ENCODE measurements around the gene KRT5. TPM values are rescaled to one million over a fixed set of nuclear protein-coding genes. Genes with fewer than 3 reads are reported as not detected.
"Not testable (repeated sequence)": the region's sequence is repeated elsewhere in the genome, so short reads cannot be mapped to it uniquely, and the experiment has no call there.

KRT5 gene
- total RNA-seq, 8 experiments from 2014 or later = 0.14 to 1.9 (median 0.38) TPM; not detected in 3

DNA sequence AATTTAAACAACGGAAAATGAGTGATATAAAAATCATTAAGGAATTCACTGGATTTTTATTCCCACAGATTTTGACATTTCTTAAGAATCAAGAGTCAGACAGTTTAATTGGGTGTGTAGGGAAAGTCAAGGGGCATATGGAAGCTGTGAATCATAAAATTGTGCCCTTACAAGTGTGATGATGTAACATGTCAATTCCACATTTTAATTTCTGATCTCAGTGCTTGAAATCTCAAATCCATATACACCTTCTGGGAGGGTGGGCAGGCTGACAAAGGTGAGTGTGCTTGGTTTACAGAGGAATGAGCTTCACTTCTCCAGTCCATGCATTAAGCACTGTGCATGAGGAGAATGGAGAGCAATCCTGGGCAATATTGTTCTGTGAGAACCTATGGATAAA lies 26.1 kb downstream of the KRT5 start:
- 14 to 100% (median 71%) methylated on average over 1 of the region's 1 CpG; no CpG with 5 or more reads in 1 of the 10 experiments for WGBS, 10 experiments
- no peak for ATAC-seq (replicated peaks in 6 of 8)
- in situ Hi-C loops (cut with MboI; ENCODE audit: low pct_unique_long_range_greater_than_20kb in 2 of 9, low sequenced_read_pairs in 9 of 9, unreplicated experiment in 9 of 9) = no loop called here
- Histone ChIP-seq H3K27ac (no peak overlapping the region), H3K4me3 (no peak overlapping the region), H3K4me1 (replicated peaks in 1 of 2) (no peaks in the 10 kb centered on the region)

DNA sequence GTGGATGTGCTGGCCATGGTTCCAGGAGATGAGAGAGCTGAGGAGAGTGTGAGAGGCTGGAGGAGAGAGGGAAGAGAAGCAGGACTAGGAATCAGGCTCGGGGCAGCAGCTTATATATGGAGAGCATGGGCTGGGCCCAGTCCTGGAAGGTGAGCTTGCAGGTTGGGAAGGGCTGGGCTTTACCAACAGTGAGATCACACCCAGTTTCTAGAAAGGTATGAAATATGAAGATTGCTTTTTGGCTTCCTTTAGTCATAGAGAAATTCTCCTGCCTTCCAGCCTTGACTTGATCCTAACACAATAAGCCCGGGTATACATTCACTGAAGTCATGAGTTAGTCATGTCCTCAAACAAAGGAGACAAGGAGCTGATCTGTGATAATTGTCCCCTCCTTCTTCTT lies 27.0 kb downstream of the KRT5 start, which contains the start of gene KRT6A:
Gene KRT6A, minus strand, starts transcription at position 86 of the 400 bp plus-strand sequence. Its CDS starts 69 bp downstream, at position 17.
- 40 to 100% (median 100%) methylated on average over 1 of the region's 2 CpGs; no CpG with 5 or more reads in 5 of the 10 experiments for WGBS, 10 experiments
- in situ Hi-C loops (cut with MboI; ENCODE audit: low pct_unique_long_range_greater_than_20kb in 2 of 9, low sequenced_read_pairs in 9 of 9, unreplicated experiment in 9 of 9) = no loop called here
- no peak for ATAC-seq (replicated peaks in 6 of 8)
- H3K4me3 ChIP-seq = no peak within 1 kb of the TSS
- H3K4me1 ChIP-seq (replicated peaks in 1 of 2) = no peaks in the 10 kb centered on the region
- H3K27ac ChIP-seq = no peak within 1 kb of the TSS

DNA sequence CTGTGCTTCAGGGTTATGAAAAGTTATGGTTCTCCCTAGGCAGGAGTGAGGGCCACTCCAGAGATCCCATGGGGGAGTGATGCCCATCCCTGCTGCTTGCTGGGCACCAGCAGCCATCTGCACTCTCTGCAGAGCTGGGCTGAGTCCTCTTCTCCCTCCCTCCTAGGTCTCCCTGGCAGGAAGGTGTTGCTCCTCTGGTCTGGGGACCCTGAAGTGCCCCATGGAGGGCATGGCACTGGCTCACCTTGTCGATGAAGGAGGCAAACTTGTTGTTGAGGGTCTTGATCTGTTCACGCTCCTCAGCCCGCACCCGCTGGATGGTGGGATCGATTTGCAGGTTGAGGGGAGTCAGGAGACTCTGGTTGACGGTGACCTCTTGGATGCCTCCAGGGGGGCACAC lies 27.8 kb downstream of the KRT5 start:
- in situ Hi-C loops (cut with MboI; ENCODE audit: low pct_unique_long_range_greater_than_20kb in 2 of 9, low sequenced_read_pairs in 9 of 9, unreplicated experiment in 9 of 9); H3K4me3 ChIP-seq; H3K4me1 ChIP-seq (replicated peaks in 1 of 2); ATAC-seq (replicated peaks in 6 of 8); H3K27ac ChIP-seq: not testable (repeated sequence)
- WGBS, 10 experiments = no CpG with 5 or more reads among the region's 6 CpGs

DNA sequence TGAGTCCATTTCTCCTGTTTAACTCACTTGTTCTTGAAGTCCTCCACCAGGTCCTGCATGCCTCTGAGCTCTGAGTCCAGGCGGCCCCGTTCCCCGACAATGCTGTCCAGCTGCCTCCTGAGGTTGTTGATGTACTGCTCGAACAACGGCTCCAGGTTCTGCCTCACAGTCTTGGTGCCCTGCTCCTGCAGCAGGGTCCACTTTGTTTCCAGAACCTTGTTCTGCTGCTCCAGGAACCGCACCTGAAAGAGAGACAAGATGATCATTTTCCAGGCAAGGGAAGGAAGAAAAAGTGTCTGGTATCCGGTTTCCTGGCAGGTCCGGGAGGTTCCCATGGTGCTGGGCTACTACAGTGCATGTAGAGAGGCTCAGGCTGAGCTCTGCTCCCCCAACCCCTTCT lies 28.7 kb downstream of the KRT5 start:
- WGBS, 10 experiments = 40 to 95% (median 73%) methylated on average over 1 to 6 of the region's 8 CpGs; no CpG with 5 or more reads in 4 of the 10 experiments
- ATAC-seq (replicated peaks in 6 of 8); H3K27ac ChIP-seq; H3K4me1 ChIP-seq (replicated peaks in 1 of 2); in situ Hi-C loops (cut with MboI; ENCODE audit: low pct_unique_long_range_greater_than_20kb in 2 of 9, low sequenced_read_pairs in 9 of 9, unreplicated experiment in 9 of 9); H3K4me3 ChIP-seq: not testable (repeated sequence)

DNA sequence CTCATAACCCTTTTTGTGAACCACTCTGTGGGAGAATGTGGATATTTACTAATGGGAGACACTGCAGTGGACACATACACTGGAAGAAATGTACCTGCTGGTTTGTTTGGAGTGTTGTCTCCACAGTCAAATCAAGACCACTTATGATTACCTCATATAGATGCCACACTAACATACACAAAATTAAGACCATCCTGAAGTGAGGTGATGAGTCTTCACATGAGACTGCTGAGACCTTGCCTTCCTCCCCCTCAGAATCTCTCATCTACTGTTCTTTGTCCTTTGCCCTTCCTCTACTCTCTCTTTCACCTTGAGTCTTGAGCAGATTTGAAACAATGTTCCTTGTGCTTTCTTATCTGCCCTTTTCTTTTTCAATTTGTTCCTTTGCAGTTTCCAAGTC lies 31.5 kb downstream of the KRT5 start:
- in situ Hi-C loops (cut with MboI; ENCODE audit: low pct_unique_long_range_greater_than_20kb in 2 of 9, low sequenced_read_pairs in 9 of 9, unreplicated experiment in 9 of 9) = no loop called here
- H3K27ac ChIP-seq = no peak overlapping the region
- H3K4me1 ChIP-seq (replicated peaks in 1 of 2) = no peaks in the 10 kb centered on the region
- no peak overlapping the region for H3K4me3 ChIP-seq
- no peak for ATAC-seq (replicated peaks in 6 of 8)

DNA sequence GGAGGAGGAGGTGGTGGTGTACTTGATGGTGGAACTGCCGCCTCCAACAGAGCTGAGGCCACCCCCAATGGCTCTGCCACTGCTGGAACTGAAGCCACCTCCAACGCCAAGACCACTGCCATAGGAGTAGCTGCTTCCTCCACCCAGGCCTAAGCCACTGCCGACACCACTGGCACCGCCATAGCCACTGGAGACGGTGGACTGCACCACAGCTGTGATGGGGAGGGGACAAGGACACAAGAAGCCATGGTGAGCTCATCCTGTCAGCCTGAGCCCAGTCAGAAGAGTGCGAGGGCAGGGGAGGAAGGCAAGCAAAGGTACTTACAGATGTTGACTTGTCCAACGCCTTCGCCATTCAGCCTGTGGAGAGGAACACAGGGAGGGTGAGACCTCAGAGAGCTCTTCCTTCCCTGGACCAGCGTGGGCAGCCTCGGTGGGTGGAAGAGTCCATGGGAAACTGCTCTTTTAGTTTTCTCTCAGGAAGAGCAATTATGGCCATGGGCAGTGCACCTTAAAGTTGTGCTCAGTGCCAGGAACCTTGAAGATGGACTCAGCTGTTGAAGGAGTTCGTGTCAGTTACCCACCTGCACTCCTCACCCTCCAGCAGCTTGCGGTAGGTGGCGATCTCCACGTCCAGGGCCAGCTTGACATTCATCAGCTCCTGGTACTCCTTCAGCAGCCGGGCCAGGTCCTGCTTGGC lies 32.3 kb downstream of the KRT5 start:
- in situ Hi-C loops (cut with MboI; ENCODE audit: low pct_unique_long_range_greater_than_20kb in 2 of 9, low sequenced_read_pairs in 9 of 9, unreplicated experiment in 9 of 9); H3K27ac ChIP-seq; H3K4me3 ChIP-seq; ATAC-seq (replicated peaks in 6 of 8); H3K4me1 ChIP-seq (replicated peaks in 1 of 2): not testable (repeated sequence)
- 60 to 100% (median 87%) methylated on average over 1 to 3 of the region's 15 CpGs; no CpG with 5 or more reads in 6 of the 10 experiments for WGBS, 10 experiments

DNA sequence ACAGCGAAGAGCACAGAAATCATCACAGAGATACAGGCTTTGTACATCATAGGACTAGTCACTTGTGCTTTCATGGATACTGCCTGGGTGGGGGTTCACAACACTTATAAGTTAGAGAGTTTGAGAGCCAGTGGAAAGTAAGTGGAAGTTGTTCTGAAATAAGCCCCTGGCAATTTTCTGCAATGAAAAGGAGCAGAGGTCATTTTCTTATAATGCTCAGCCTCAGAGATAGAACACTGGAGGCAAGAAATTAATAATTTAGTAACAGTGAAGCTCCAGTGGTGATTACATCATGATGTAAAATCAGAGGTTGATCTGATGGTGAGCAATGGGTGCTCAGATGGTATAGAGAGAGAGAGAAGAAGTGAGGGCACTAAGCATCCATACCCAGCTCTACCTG lies 33.0 kb downstream of the KRT5 start:
- Histone ChIP-seq H3K27ac (no peak overlapping the region), H3K4me3 (no peak overlapping the region), H3K4me1 (replicated peaks in 1 of 2) (no peaks in the 10 kb centered on the region)
- no peak for ATAC-seq (replicated peaks in 6 of 8)
- in situ Hi-C loops (cut with MboI; ENCODE audit: low pct_unique_long_range_greater_than_20kb in 2 of 9, low sequenced_read_pairs in 9 of 9, unreplicated experiment in 9 of 9) = no loop called here
- WGBS, 10 experiments = 30 to 100% (median 60%) methylated on average over 1 of the region's 1 CpG; no CpG with 5 or more reads in 1 of the 10 experiments

DNA sequence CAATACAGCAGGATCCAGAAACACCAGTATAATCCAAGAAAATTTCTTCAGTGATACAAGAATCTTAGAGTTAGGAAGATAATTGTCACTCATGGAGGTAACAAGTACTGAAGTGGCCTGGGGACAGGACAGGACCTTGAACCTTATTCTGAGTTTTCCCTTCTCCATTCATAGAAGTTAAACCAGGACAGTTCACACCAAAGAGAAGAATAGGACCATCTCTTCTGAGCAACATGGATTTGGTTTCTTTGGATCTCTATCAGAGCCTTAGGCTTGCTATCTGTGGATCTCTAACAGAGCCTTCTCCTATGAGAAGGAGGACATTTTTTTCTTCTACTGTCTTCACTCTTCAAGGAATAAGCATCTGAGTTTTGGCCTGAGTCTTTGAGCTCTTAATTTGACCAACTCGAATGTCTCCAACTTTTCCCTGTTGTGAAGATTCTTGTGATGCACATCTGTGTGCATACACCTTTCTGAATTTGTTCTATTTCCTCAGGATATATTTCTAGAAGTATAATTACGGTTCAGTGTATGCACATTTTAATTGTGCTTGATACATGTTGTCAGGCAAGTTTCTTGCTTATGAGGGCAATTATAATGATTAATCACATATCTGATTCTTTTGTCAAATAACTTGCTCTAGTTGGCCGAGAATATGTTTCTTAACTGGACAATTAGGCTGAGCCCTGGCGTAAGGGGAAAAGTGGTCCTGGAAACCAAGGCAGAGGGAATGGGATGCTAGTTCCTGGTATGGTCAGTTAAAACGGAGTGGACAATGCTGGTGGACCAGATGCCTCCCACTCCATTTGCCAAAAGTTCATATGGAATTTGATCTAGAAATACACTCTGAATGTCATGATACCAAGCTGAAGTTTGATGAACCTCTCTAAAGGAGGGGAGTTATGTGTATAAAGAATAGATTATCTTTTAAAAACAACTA lies 33.8 kb downstream of the KRT5 start:
- Histone ChIP-seq H3K27ac (no peak overlapping the region), H3K4me3 (no peak overlapping the region), H3K4me1 (replicated peaks in 1 of 2) (no peaks in the 10 kb centered on the region)
- 0 to 96% (median 58%) methylated on average over 2 to 5 of the region's 5 CpGs; no CpG with 5 or more reads in 2 of the 10 experiments for WGBS, 10 experiments
- no peak for ATAC-seq (replicated peaks in 6 of 8)
- in situ Hi-C loops (cut with MboI; ENCODE audit: low pct_unique_long_range_greater_than_20kb in 2 of 9, low sequenced_read_pairs in 9 of 9, unreplicated experiment in 9 of 9) = no loop called here

DNA sequence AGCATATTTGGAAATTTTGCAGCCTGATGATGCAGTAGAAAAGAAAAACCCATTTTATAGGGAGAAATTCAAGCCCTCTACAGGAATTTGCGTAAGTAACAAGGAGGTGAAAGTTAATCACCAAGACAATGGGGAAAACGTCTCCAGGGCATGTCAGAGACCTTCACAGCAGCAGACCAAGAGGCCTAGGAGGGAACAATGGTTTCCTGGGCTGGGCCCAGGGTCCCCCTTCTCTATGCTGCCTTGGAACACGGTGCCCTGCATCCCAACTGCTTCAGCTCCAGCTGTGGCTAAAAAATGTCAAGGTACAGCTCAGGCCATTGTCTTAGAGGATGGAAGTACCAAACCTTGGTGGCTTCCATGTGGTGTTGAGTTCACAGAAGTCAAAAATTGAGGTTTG lies 40.1 kb downstream of the KRT5 start:
- H3K4me1 ChIP-seq (replicated peaks in 1 of 2) = no peaks in the 10 kb centered on the region
- in situ Hi-C loops (cut with MboI; ENCODE audit: low pct_unique_long_range_greater_than_20kb in 2 of 9, low sequenced_read_pairs in 9 of 9, unreplicated experiment in 9 of 9) = no loop called here
- ATAC-seq (replicated peaks in 6 of 8) = no peak
- 0 to 34% (median 29%) methylated on average over 1 to 3 of the region's 3 CpGs; no CpG with 5 or more reads in 5 of the 10 experiments for WGBS, 10 experiments
- H3K27ac ChIP-seq = no peak overlapping the region
- no peak overlapping the region for H3K4me3 ChIP-seq

DNA sequence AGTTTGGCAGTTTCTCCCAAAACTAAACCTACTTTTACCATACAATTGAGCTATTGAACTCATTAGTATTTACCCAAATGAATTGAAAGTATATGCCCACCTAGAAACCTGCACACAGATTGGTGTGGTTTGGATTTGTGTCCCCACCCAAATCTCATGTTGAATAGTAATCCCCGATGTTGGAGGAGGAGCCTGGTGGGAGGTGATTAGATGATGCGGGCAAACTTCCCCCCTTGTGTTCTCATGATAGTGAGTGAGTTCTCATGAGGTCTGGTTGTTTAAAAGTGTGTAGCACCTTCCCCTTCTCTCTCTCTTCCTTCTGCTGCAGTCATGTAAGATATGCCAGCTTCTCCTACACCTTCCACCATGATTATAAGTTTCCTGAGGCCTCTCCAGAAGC lies 42.5 kb downstream of the KRT5 start:
- H3K27ac ChIP-seq = no peak overlapping the region
- no peak for ATAC-seq (replicated peaks in 6 of 8)
- H3K4me1 ChIP-seq (replicated peaks in 1 of 2) = no peaks in the 10 kb centered on the region
- WGBS, 10 experiments = 40 to 100% (median 73%) methylated on average over 1 to 2 of the region's 2 CpGs; no CpG with 5 or more reads in 4 of the 10 experiments
- in situ Hi-C loops (cut with MboI; ENCODE audit: low pct_unique_long_range_greater_than_20kb in 2 of 9, low sequenced_read_pairs in 9 of 9, unreplicated experiment in 9 of 9) = no loop called here
- H3K4me3 ChIP-seq = no peak overlapping the region

DNA sequence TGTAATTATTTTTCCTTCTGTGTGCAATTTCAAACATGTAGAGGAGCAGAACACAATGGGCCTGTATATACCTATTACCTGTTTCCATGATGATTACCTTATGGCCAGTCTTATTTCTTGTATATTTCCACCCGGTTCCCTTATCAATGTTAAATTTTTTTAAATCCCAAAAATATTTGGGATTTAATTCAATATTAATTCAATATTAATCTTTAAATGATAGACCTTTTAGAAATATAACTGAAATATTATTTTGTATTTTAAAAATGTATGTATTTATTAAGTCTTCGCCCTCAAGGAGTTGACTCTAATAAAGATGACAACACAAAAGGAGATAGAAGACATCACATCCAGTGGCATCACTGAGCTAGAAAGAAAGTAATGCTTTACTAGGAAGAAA lies 46.0 kb downstream of the KRT5 start:
- Histone ChIP-seq H3K27ac (no peak overlapping the region), H3K4me3 (no peak overlapping the region), H3K4me1 (replicated peaks in 1 of 2) (no peaks in the 10 kb centered on the region)
- in situ Hi-C loops (cut with MboI; ENCODE audit: low pct_unique_long_range_greater_than_20kb in 2 of 9, low sequenced_read_pairs in 9 of 9, unreplicated experiment in 9 of 9) = no loop called here
- WGBS, 10 experiments = 23 to 90% (median 63%) methylated on average over 1 to 2 of the region's 2 CpGs
- no peak for ATAC-seq (replicated peaks in 6 of 8)

DNA sequence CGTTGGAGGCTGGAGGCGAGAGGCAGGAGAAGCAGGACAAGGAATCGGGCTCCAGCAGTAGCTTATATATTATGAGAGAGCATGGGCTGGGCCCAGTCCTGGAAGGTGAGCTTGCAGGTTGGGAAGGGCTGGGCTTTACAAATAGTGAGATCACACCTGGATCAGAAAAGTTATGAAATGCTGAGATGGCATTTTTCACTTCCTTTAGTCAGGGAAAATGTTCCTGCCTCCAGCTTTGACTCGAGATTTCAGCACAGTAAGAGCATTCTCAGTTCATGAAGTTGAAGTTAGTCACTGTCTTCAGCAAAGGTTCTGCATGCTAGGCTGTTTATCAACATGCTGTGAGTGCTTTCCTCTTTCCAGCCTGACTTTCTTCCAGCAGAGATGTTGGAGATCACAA lies 46.4 kb downstream of the KRT5 start, which contains the start of gene KRT6C:
Gene KRT6C, minus strand, starts transcription at position 38 of the 400 bp plus-strand sequence. CDS start 68 bp downstream, outside the sequence.
- no peak within 1 kb of the TSS for H3K4me3 ChIP-seq
- H3K4me1 ChIP-seq (replicated peaks in 1 of 2) = no peaks in the 10 kb centered on the region
- ATAC-seq (replicated peaks in 6 of 8) = no peak
- H3K27ac ChIP-seq = no peak within 1 kb of the TSS
- in situ Hi-C loops (cut with MboI; ENCODE audit: low pct_unique_long_range_greater_than_20kb in 2 of 9, low sequenced_read_pairs in 9 of 9, unreplicated experiment in 9 of 9) = no loop called here
- 14 to 84% (median 40%) methylated on average over 1 to 4 of the region's 4 CpGs; no CpG with 5 or more reads in 5 of the 10 experiments for WGBS, 10 experiments

DNA sequence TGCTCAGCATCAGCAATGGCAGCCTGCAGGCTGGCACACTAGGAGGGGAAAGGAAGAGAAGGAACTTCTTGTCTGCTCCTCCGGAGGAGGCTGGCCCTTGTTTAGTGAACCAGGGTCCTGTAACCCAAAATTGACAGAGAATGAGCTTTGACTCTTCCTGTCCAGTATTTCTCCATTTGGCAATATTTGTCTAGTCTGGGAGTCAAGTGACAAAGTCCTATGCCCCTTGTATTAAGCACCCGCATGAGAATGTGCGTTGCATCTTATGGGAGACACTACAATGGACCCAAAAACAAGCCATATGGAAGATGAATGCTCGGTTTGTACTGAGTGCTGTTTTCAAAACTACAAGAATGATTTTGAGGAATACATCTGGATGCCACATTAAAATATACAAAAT lies 50.3 kb downstream of the KRT5 start:
- no peak for ATAC-seq (replicated peaks in 6 of 8)
- H3K27ac ChIP-seq = no peak overlapping the region
- 14 to 100% (median 62%) methylated on average over 1 to 3 of the region's 4 CpGs; no CpG with 5 or more reads in 2 of the 10 experiments for WGBS, 10 experiments
- in situ Hi-C loops (cut with MboI; ENCODE audit: low pct_unique_long_range_greater_than_20kb in 2 of 9, low sequenced_read_pairs in 9 of 9, unreplicated experiment in 9 of 9) = no loop called here
- H3K4me1 ChIP-seq (replicated peaks in 1 of 2) = no peaks in the 10 kb centered on the region
- H3K4me3 ChIP-seq = no peak overlapping the region
